NB4 (cell line): ENCODE data around the gene TIFAB.

ENCODE experiments used
- CTCF ChIP-seq: IDR thresholded peaks from one replicate; pipeline ENCODE4 v1.5.1; 2012; ENCODE audit warnings: low read depth, low read length
- MAX ChIP-seq: IDR thresholded peaks from 2 replicates; pipeline ENCODE4 v1.6.1; 2011; ENCODE audit warnings: low read depth, low read length
- POLR2A ChIP-seq: IDR thresholded peaks from 2 replicates; pipeline ENCODE4 v1.6.1; 2011; ENCODE audit warnings: mild to moderate bottlenecking; ENCODE audit not compliant: insufficient read length; ENCODE audit errors: extremely low read depth

- TF ChIP-seq CTCF, result peak; percentile 86
- TF ChIP-seq POLR2A, result no peak
- TF ChIP-seq MAX, result peak; percentile 42; the same call in 1 of the 2 replicates
Observed at GRCh38 chr5:135426102-135427082, 25.8 kb downstream of the TIFAB start.
